ENCODE measurements around the gene TKT.

- TF ChIP-seq POLR2AphosphoS5 (IDR thresholded peaks at IDR 0.05; ENCODE audit: low read depth, low read length) (no peak), TAF1 (IDR thresholded peaks at IDR 0.05; ENCODE audit: borderline replicate concordance, insufficient read depth, low read length) (no peak), REST (IDR thresholded peaks at IDR 0.05; ENCODE audit: insufficient read depth in 1 of 2, low read depth in 2 of 2, low read length in 2 of 2) (no peak), SIN3A (IDR thresholded peaks at IDR 0.05; ENCODE audit: borderline replicate concordance, insufficient read depth, low read length) (no peak), FOXP2 (optimal IDR thresholded peaks at IDR 0.05; ENCODE audit: borderline replicate concordance, extremely low read depth, extremely low read length, insufficient read depth) (no peak)
Measured at GRCh38 chr3:53227993-53228885, 27.6 kb downstream of the TKT start.
